ENCODE data around the gene OXCT2.
"Not testable (repeated sequence)": the region's sequence is repeated elsewhere in the genome, so short reads cannot be mapped to it uniquely, and the experiment has no call there.

Gene OXCT2

DNA sequence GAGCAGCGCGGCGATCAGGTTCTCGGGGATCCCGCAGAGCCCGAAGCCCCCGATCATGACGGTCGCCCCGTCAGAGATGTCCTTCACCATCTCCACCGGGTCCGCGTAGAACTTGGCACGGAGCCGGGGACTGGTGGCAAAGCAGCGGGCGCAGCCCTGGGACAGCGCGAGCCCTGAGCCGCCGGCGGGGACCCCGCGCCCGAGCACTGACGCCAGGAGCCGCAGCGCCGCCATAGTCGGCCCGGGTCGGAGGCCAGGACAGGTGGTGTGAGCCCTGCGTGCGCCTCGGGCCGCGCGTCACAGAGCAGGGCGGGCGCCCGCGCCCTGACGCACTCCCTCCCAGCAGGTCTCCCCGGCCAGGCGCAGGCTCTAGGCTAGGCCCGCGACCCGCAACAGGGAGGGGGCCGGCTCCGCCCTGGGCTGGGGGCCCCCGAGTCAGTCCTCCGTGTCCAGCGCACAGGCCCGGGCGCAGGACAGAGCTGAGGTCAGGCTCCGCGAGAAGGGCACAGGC, at the start of gene OXCT2:
OXCT2 (minus strand) TSS at position 327 of the 511 bp plus-strand sequence; CDS start at position 234, 93 bp downstream.
- DNase-seq = not testable (repeated sequence)

DNA sequence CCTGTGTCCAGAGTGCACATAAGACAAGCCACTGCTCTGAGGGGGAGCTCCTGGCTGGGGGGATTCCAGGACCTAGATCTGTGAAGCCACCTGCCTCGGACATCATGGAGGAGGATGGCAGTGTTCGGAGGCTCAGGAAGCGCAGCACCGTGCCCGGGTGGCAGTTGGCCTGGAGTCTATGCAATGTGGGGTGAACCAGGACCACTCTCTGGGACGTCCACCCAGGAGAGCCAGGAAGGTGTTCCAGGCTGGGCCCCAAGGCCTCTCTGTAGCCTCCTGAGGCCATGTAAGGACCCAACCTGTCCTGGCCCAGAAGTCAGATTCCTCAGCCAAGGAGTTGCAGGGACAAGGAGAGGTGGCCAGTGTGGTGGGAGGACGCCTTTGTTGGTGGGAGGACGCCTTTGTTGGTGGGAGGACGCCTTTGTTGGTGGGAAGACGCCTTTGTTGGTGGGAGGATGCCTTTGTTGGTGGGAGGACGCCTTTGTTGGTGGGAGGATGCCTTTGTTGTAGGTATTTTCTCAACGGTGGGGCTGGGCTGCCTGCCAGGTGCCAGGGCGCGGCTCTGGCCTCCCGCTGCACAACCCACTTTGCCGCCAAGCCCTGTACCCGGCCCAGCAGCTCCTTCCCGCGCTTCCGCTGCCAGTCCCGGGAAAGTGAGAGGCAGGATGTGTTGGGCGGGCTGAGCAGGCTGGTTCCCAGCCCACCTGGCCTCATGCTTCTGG, 48.1 kb upstream of the OXCT2 start:
- no peak for DNase-seq

GRCh38 chr1:39818482-39818881, 47.3 kb upstream of the OXCT2 start:
- no peak for DNase-seq

DNA sequence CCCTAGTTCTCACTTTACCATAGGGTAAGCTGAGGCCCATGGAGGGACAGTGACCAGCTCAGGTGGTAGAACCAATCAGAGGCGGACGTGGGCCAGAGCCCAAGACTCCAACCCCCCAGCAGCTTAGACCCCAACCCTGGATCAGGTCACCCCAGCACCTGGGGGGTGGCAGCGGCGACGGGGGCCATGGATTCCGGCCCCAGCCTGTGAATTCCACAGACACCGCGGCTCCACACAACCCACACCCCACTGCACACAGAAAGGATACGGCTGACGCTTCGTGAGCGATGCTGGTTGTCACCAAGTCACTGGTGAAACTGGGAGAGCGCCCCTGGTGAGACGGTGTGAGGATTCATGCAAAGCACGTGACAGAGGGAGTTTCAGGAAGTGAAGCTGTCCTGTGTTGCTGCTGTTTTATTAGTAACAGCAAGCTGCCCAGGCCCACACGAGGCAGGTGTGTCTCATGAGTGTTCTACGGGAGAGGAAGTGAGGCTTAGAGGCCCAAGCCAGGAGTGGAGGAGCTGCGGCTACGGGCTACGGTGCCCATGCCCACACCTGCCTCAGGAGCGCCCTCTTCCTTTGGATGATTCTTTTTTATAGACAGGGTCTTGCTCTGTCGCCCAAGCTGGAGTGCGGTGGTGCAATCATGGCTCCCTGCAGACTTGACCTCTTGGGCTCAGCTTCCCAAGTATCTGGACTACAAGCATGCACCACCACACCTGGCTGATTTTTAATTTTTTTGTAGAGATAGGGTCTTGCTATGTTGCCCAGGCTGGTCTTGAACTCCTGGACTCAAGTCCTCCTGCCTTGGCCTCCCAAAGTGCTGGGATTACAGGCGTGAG, 46.2 kb upstream of the OXCT2 start:
- not testable (repeated sequence) for DNase-seq

- DNase-seq = peak; percentile 5
Measured at GRCh38 chr1:39816415-39817090, 45.4 kb upstream of the OXCT2 start.

DNA sequence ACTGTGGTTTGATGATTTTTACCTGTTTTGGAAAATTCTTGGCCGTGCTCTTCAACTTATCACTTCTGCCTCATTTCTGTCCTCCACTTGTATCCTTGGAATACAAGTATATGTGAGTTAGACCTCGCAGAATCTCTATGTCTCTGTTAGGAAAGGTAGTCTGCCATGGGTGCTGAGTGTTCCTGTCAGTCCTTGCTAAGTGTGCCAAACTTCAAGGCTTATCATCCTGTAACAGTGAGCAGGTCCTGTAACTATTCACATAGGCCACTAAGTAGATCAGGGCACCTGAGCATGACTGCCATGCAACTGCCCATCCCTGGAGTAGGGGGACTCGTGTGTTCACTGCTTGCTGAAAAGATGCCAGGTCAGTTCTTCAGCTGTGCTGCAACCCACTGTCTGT, 41.8 kb upstream of the OXCT2 start:
- no peak for DNase-seq

- no peak for DNase-seq
Measured at GRCh38 chr1:39808784-39809517, 37.8 kb upstream of the OXCT2 start.

DNA sequence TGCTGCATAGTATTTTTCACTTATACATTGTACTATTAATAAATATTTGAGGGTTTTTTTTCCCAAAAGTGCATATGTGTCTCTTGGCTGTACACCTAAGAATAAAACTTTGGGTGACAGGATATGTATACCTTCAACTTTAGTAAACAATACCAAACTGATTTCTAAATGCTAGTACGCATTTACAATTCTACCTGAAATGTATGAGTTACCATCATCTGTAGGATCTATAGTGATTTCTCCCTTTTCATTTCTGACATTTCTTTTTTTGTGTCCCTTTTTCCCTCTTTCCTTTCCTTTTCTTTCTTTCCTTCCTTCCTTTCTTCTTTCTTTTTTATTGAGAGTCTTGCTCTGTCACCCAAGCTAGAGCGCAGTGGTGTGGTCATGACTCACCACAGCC, 34.2 kb upstream of the OXCT2 start:
- no peak for DNase-seq

DNA sequence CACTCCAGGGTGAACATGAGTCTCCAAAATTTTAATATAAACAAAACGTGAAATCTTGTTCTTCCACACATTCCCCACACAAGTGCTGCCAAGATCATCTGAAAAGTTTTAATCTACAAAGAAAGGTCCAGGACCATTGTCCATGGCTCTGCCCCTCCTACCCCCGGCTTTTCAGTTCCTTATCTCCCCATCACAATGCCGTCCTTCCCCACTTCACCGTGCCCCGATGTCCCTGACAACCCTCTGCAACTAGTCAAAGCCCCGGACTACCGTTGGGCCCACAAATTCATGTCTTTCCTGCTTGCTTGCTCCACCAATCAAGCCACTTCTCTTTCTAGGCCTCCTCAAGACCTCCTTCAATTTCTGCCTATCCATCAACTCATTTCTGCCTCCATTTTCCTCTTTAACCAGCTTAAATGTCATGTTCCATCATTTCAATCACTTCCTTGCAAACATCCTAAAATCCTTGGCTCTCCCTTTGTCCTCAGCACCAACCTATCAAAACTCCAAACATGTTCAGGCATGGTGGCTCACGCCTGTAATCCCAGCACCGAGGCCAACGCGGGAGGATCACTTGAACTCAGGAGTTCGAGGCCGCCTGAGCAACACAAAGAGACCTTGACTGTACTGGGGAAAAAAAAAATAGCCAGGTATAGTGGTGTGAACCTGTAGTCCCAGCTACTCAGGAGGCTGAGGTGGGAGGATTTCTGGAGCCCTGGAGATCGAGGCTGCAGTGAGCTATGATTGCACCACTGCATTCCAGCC, 31.5 kb upstream of the OXCT2 start:
- DNase-seq = no peak

DNA sequence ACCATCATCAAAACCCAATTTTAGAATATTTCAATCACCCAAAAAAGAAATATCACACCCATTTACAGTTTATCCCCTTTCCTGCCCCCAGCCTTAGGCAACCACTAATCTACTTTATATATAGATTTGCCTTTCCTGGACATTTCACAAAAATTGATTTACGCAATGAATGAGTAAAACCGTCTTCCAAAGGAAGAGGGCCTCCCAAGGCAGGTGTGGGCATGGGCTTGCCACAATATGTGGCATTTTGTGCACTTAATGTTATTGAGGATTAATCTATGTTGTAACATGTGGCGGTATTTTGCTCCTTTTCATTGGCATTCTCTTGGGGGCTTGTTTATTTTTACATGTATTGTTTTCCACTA, 29.3 kb upstream of the OXCT2 start:
- no peak for DNase-seq

DNA sequence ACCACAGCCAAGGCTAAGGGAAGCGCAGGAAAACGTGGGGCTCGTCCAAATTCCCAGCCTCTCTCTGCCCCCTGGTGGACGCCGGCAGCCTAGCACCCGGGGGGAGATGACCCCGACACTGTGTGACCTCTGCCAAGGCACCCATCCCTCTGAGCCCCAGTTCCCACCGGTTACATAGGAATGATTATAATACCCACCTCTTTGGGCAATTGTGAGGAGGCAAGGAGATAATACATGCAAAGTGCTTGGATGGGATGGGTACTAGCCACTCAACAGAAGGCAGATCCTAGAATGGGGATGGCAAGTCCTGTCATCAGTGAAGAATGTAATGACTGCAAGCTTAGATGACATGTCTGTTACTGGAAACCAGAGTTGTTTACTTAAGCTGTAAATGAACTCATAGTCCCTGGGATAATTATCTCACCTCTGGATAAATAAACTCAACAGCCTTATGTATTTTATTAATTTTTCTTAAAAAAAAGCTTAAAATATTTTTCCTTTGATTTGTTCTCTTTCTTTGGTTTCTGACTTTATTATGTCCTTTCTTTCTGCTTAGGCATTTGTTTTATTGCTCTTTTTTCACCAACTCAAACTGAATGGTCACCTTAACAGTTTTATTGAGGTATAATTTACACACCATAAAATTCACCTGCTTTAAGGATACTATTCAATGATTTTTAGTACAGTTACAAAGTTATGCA, 28.8 kb upstream of the OXCT2 start:
- DNase-seq = no peak

- DNase-seq = peak; percentile 23
Measured at GRCh38 chr1:39798859-39799769, 28.0 kb upstream of the OXCT2 start.

- no peak for DNase-seq
Measured at GRCh38 chr1:39795651-39796050, 24.5 kb upstream of the OXCT2 start.

- DNase-seq = no peak
Measured at GRCh38 chr1:39791838-39792237, 20.7 kb upstream of the OXCT2 start.

- no peak for DNase-seq
Measured at GRCh38 chr1:39789571-39790110, 18.5 kb upstream of the OXCT2 start.

DNA sequence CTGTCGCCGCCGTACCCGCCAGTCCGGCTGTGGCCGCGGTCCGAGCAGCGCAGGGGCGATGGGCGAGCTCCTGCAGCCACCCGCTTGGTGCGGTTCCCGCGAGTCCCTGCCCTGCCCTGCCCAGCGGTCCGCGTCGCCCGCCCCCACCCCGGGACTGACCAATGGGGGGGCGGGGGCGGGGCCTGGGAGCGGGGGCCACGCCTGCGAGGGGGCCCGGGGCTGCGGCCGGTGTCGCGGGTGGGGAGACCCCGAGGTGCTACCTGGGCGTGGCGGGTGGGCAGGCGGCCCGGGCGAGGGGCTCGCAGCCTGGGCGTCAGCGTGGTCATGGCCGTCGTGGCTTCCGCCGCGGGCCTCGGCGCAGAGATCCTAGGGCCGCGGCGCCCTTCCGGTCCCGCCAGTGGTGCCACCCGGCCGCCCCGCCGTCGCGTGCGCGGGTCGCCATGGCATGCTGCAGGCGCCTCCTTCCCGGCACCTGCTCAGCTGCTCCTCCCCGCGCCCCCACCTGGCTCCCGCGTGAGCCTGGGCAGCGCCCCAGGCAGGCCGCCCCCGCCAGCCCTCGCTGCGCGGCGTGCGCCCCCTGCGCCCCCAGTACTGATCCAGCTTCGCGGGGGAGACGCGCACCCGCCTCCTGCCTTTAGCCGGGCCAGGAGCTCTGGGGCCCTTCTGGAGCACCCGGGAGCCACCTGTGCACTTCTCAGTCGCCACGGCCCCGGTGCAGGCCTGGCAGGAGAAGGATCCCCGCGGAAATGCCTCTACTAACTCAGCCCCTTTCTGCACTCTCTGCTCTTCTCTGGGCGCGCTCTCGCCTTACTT, 17.8 kb upstream of the OXCT2 start, which contains the start of gene BMP8B:
BMP8B (minus strand) TSS at position 108 of the 813 bp plus-strand sequence. CDS start 380 bp downstream, outside the sequence.
- no peak for DNase-seq

GRCh38 chr1:39788426-39788757, 17.2 kb upstream of the OXCT2 start:
- DNase-seq = no peak

DNA sequence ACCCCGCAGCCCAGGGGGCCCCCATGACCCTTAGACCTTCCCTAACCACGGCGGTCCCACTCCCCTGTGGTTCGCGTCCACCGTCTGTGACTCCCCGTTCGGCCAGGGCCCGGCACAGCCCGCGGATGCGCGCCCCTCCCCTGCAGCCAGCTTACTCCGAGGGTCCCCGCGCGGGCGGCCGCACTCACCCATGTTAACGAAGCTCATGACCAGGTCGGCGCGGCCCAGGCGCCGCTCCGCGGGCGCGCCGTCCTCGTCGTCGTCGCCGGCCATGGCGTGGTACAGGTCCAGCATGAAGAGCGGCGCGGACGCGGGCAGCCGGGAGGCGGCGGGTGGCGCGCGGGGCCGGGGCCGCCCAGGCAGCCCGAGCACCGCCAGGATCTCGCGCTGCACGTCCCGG, 16.8 kb upstream of the OXCT2 start:
- not testable (repeated sequence) for DNase-seq

- no peak for DNase-seq
Measured at GRCh38 chr1:39787468-39787867, 16.3 kb upstream of the OXCT2 start.
